Naive thymus-derived CD4-positive, alpha-beta T cell (primary cell): ENCODE data around the gene SMIM10L2A. TPM values are rescaled to one million over a fixed set of nuclear protein-coding genes. Genes with fewer than 3 reads are reported as not detected.

ENCODE experiments used
- ATAC-seq: fragments of 150-1000 bp; cut with Tn5 transposase; 2 replicates; pipeline ENCODE4 v1.10.0; 2021; ENCODE audit warnings: mild to moderate bottlenecking, moderate library complexity
- CTCF ChIA-PET: fragments of 350-600 bp; sonication (Branson Sonifier 250); formaldehyde crosslinking; loops from one replicate; lab custom pipeline; 2021; ENCODE audit warnings: antibody characterized with exemption; lab: Charles Lee
- POLR2A ChIA-PET: fragments of 350-600 bp; sonication (Branson Sonifier 250); formaldehyde crosslinking; loops from one replicate; lab custom pipeline; 2021; ENCODE audit warnings: antibody characterized with exemption, inconsistent platforms; lab: Charles Lee
- DNase-seq, 9 donors: peaks; one replicate each; pipeline versions ENCODE4 v3.0.0 to v3.0.0-alpha.2; 2020 to 2022; ENCODE audit warnings: mixed read lengths in 1 of 9
- H3K27ac ChIP-seq: one replicate; pipeline ENCODE4 v1.7.0; 2013; ENCODE audit warnings: mild to moderate bottlenecking, low read depth, low read length, moderate library complexity
- H3K27me3 ChIP-seq, 2 donors: one replicate each; pipeline ENCODE4 v1.7.0; 2013; ENCODE audit warnings: low read length in 2 of 2, mild to moderate bottlenecking in 2 of 2, moderate library complexity in 2 of 2; ENCODE audit not compliant: control insufficient read depth in 2 of 2, insufficient read depth in 2 of 2
- H3K36me3 ChIP-seq, 3 experiments: 1 replicate in 2 of 3; 2 replicates in 1 of 3; pipeline ENCODE4 v1.7.0; 2013; ENCODE audit warnings: low read length in 3 of 3, mild to moderate bottlenecking in 3 of 3, moderate library complexity in 1 of 3; ENCODE audit not compliant: insufficient read depth in 3 of 3, control insufficient read depth in 2 of 3
- H3K4me1 ChIP-seq, 2 donors: one replicate each; pipeline ENCODE4 v1.7.0; 2013; ENCODE audit warnings: low read length in 2 of 2, mild to moderate bottlenecking in 2 of 2, moderate library complexity in 1 of 2; ENCODE audit not compliant: control insufficient read depth in 2 of 2, insufficient read depth in 2 of 2
- H3K4me3 ChIP-seq: 2 replicates; pipeline ENCODE4 v1.7.0; 2013; ENCODE audit warnings: mild to moderate bottlenecking, low read length
- H3K9me3 ChIP-seq, 3 experiments: 1 replicate in 2 of 3; 2 replicates in 1 of 3; pipeline ENCODE4 v1.7.0; 2013; ENCODE audit warnings: low read length in 3 of 3; ENCODE audit not compliant: control insufficient read depth in 2 of 3
- H3K27ac Mint-ChIP-seq, 9 donors: one replicate each; pipeline ENCODE4 v1.8.0; 2020 to 2022; ENCODE audit warnings: mixed read lengths in 9 of 9, mild to moderate bottlenecking in 8 of 9, moderate library complexity in 5 of 9, inconsistent platforms in 2 of 9
- H3K27me3 Mint-ChIP-seq, 5 donors: one replicate each; pipeline ENCODE4 v1.8.0; 2021 to 2022; ENCODE audit warnings: mixed read lengths in 5 of 5, mild to moderate bottlenecking in 1 of 5
- H3K36me3 Mint-ChIP-seq, 5 donors: one replicate each; pipeline ENCODE4 v1.8.0; 2020 to 2022; ENCODE audit warnings: mixed read lengths in 5 of 5, mild to moderate bottlenecking in 3 of 5, inconsistent platforms in 1 of 5
- H3K4me1 Mint-ChIP-seq, 7 donors: one replicate each; pipeline ENCODE4 v1.8.0; 2020 to 2022; ENCODE audit warnings: mixed read lengths in 7 of 7, mild to moderate bottlenecking in 3 of 7, inconsistent platforms in 1 of 7
- H3K4me3 Mint-ChIP-seq, 10 donors: one replicate each; pipeline ENCODE4 v1.8.0; 2020 to 2022; ENCODE audit warnings: mild to moderate bottlenecking in 10 of 10, mixed read lengths in 10 of 10, moderate library complexity in 6 of 10, inconsistent platforms in 2 of 10
- H3K9me3 Mint-ChIP-seq, 11 donors: one replicate each; pipeline ENCODE4 v1.8.0; 2020 to 2022; ENCODE audit warnings: mixed read lengths in 11 of 11, mild to moderate bottlenecking in 4 of 11, inconsistent platforms in 1 of 11, moderate library complexity in 1 of 11
- intact Hi-C, 2 donors: fragments of 100-400 bp; cut with micrococcal nuclease; formaldehyde crosslinking; loops; one replicate each; pipeline ENCODE4 v1.15.1; 2023
- polyA plus RNA-seq, 2 donors: library from polyadenylated mRNA; unstranded; fragments of 300-500 nt; fragmentation: Illumina TruSeq; gene quantifications; one replicate each; pipeline ENCODE4 v1.2.3, GENCODE V29; 2021
- total RNA-seq, 6 experiments: library from RNA in 5 of 6; stranded (reverse) in 5 of 6; gene quantifications; 1 replicate in 5 of 6; 2 replicates in 1 of 6; pipeline ENCODE4 v1.2.3 and lab custom pipeline; 2021 to 2026

SMIM10L2A gene
- total and polyA plus RNA-seq, 7 experiments from 2014 or later: 0.19 to 5.0 (median 1.3) TPM

DNA sequence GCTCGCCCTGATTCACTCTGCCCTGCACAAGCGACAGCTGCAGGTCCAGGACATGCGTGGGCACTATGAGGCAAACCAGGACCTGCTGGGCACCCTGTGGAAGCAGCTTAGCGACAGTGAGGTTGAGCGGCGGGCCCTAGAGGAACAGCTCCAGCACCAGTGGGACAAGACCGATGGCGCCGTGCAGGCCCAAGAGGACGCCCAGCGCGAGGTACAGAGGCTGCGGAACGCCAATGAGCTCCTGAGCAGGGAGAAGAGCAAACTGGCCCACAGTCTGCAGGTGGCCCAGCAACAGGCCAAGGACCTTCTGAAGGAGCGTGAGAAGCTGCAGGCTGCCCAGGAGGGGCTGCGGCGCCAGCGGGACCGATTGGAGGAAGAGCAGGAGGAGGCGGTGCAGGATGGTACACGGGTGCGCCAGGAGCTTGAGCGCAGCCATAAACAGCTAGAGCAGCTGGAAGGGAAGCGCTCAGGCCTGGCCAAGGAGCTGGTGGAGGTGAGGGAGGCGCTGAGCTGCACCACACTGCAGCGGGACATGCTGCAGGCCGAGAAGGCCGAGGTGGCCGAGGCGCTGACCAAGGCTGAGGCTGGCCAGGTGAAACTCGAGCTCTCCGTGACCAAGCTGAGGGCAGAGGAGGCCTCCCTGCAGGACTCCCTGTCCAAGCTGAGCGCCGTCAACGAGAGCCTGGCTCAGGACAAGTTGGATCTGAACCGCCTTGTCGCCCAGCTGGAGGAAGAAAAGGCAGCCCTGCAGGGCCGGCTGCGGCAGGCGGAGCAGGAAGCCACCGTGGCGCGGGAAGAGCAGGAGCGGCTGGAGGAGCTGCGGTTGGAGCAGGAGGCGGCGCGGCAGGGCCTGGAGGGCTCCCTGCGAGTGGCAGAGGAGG, 12.8 kb downstream of the SMIM10L2A start:
- Histone ChIP-seq H3K36me3 (no peaks in the 10 kb centered on the region), H3K9me3 (no peaks in the 10 kb centered on the region), H3K4me1 (no peaks in the 10 kb centered on the region), H3K27me3 (no peaks in the 10 kb centered on the region), H3K4me3 (no peak overlapping the region), H3K27ac (no peak overlapping the region)
- H3K27me3 Mint-ChIP-seq: peaks cover 0 to 13% (median 5%) of the 10 kb centered on the region in 5 donors
- H3K9me3 Mint-ChIP-seq: peaks cover 0 to 21% (median 9%) of the 10 kb centered on the region in 11 donors
- DNase-seq (no peak), ATAC-seq (no peak)
- no peak overlapping the region for H3K4me3 Mint-ChIP-seq
- ChIA-PET CTCF (interaction anchor here (0.8 kb wide), 1 partner anchor 93 kb away, joined by 4 read pairs; no protein-coding TSS in a partner anchor), POLR2A (no interaction called here)
- intact Hi-C loops: no loop called here
- H3K27ac Mint-ChIP-seq: no peak overlapping the region
- H3K4me1 Mint-ChIP-seq: peaks cover 0 to 9% (median 0%) of the 10 kb centered on the region in 7 donors
- peaks cover 0 to 7% (median 4%) of the 10 kb centered on the region in 5 donors for H3K36me3 Mint-ChIP-seq

- Mint-ChIP-seq H3K4me1 (peaks cover 0 to 9% (median 0%) of the 10 kb centered on the region in 7 donors), H3K27ac (no peak overlapping the region), H3K9me3 (peaks cover 0 to 13% (median 9%) of the 10 kb centered on the region in 11 donors), H3K36me3 (peaks cover 0 to 7% (median 0%) of the 10 kb centered on the region in 5 donors), H3K27me3 (peaks cover 0 to 11% (median 3%) of the 10 kb centered on the region in 5 donors), H3K4me3 (no peak overlapping the region)
- no peaks in the 10 kb centered on the region for H3K9me3 ChIP-seq
- H3K27ac ChIP-seq: no peak overlapping the region
- H3K27me3 ChIP-seq: no peaks in the 10 kb centered on the region
- ATAC-seq (no peak), DNase-seq (no peak)
- ChIA-PET CTCF (interaction anchor here (0.8 kb wide), 1 partner anchor 94 kb away, joined by 4 read pairs; no protein-coding TSS in a partner anchor), POLR2A (no interaction called here)
- no peaks in the 10 kb centered on the region for H3K36me3 ChIP-seq
- H3K4me1 ChIP-seq: no peaks in the 10 kb centered on the region
- intact Hi-C loops: no loop called here
- H3K4me3 ChIP-seq: no peak overlapping the region
These were observed 13.6 kb downstream of the SMIM10L2A start for GRCh38 chrX:135435139-135435922.

- intact Hi-C loops: no loop called here
- no peak overlapping the region for H3K27ac Mint-ChIP-seq
- no peak overlapping the region for H3K4me3 Mint-ChIP-seq
- H3K36me3 Mint-ChIP-seq: peaks cover 0 to 7% (median 0%) of the 10 kb centered on the region in 5 donors
- no peaks in the 10 kb centered on the region for H3K9me3 ChIP-seq
- peaks cover 0 to 9% (median 0%) of the 10 kb centered on the region in 7 donors for H3K4me1 Mint-ChIP-seq
- DNase-seq: no peak
- ChIA-PET CTCF (no interaction called here), POLR2A (no interaction called here)
- H3K27ac ChIP-seq: no peak overlapping the region
- no peaks in the 10 kb centered on the region for H3K36me3 ChIP-seq
- peaks cover 0 to 10% (median 8%) of the 10 kb centered on the region in 11 donors for H3K9me3 Mint-ChIP-seq
- peaks cover 0 to 8% (median 0%) of the 10 kb centered on the region in 5 donors for H3K27me3 Mint-ChIP-seq
- H3K4me1 ChIP-seq: no peaks in the 10 kb centered on the region
- H3K27me3 ChIP-seq: no peaks in the 10 kb centered on the region
- no peak overlapping the region for H3K4me3 ChIP-seq
- no peak for ATAC-seq
These were observed 14.2 kb downstream of the SMIM10L2A start for GRCh38 chrX:135435933-135436332.

DNA sequence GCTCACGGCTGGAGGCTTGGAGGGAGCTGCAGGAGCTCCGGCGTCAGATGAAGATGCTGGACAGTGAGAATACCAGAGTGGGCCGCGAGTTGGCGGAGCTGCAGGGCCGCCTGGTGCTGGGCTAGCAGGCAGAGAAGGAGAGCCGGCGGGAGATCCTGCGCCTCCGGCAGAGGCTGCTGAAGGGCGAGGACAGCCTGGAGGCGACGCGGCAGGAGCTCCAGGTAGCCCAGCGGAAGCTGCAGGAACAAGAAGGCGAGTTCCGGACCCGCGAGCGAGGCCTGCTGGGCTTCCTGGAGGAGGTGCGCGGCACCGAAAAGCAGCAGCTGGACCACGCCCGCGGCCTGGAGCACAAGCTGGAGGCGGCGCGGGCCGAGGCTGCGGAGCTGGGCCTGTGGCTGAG, 14.7 kb downstream of the SMIM10L2A start:
- H3K27me3 ChIP-seq: no peaks in the 10 kb centered on the region
- H3K27ac Mint-ChIP-seq: no peak overlapping the region
- peaks cover 0 to 3% (median 0%) of the 10 kb centered on the region in 5 donors for H3K36me3 Mint-ChIP-seq

GRCh38 chrX:135436966-135437866, 15.5 kb downstream of the SMIM10L2A start:
- H3K4me3 ChIP-seq: no peak overlapping the region
- H3K4me3 Mint-ChIP-seq: no peak overlapping the region
- no peak for DNase-seq
- ChIA-PET CTCF (no interaction called here), POLR2A (no interaction called here)
- no peak for ATAC-seq
- no peak overlapping the region for H3K27ac Mint-ChIP-seq
- H3K27me3 ChIP-seq: no peaks in the 10 kb centered on the region
- peaks cover 0 to 11% (median 0%) of the 10 kb centered on the region in 5 donors for H3K27me3 Mint-ChIP-seq
- no peaks in the 10 kb centered on the region for H3K4me1 Mint-ChIP-seq
- H3K36me3 ChIP-seq: no peaks in the 10 kb centered on the region
- H3K27ac ChIP-seq: no peak overlapping the region
- H3K9me3 ChIP-seq: no peaks in the 10 kb centered on the region
- H3K36me3 Mint-ChIP-seq: no peaks in the 10 kb centered on the region
- intact Hi-C loops: no loop called here
- peaks cover 0 to 3% (median 0%) of the 10 kb centered on the region in 11 donors for H3K9me3 Mint-ChIP-seq
- no peaks in the 10 kb centered on the region for H3K4me1 ChIP-seq

More for the DNA sequence above, 14.7 kb downstream of the SMIM10L2A start:
- no peak for ATAC-seq
- Mint-ChIP-seq H3K4me1 (peaks cover 0 to 7% (median 0%) of the 10 kb centered on the region in 7 donors), H3K9me3 (peaks cover 0 to 5% (median 3%) of the 10 kb centered on the region in 11 donors), H3K4me3 (no peak overlapping the region), H3K27me3 (peaks cover 0 to 11% (median 0%) of the 10 kb centered on the region in 5 donors)
- ChIA-PET POLR2A (no interaction called here), CTCF (no interaction called here)
- H3K4me3 ChIP-seq: no peak overlapping the region
- no peaks in the 10 kb centered on the region for H3K9me3 ChIP-seq
- no peaks in the 10 kb centered on the region for H3K4me1 ChIP-seq
- DNase-seq: no peak
- intact Hi-C loops: no loop called here
- H3K27ac ChIP-seq: no peak overlapping the region
- no peaks in the 10 kb centered on the region for H3K36me3 ChIP-seq
